K562 (cell line): ENCODE measurements around the gene NCAM2. TPM values are rescaled to one million over a fixed set of nuclear protein-coding genes. Genes with fewer than 3 reads are reported as not detected.

ENCODE experiments used
- ATAC-seq: fragments of 200-7000 bp; cut with Tn5 transposase; 3 replicates; pipeline ENCODE4 v1.9.1; 2020; ENCODE audit warnings: moderate library complexity
- BruUV-seq: library from RNA; stranded (reverse); fragments of 400-500 nt; replicated peaks from 2 replicates; lab custom pipeline; 2021; lab: Mats Ljungman, UMichigan
- CTCF ChIA-PET: fragments of 300-600 bp; formaldehyde crosslinking; extraction: SDS; loops from one replicate; lab custom pipeline; 2021; ENCODE audit warnings: low intra/inter-chr PET ratio; lab: Yijun Ruan, JAX
- POLR2A ChIA-PET: fragments of 300-600, 350-650 bp; sonication (Branson Sonifier 250); formaldehyde crosslinking; extraction: SDS; loops from one replicate; lab custom pipeline; 2021; ENCODE audit warnings: antibody characterized with exemption, inconsistent platforms; lab: Yijun Ruan, JAX
- DNase-seq, 4 experiments: peaks; one replicate each; pipeline versions ENCODE4 v3.0.0 to v3.0.0-alpha.2; 2011 to 2018; ENCODE audit warnings: low spot score in 3 of 4, mixed read lengths in 3 of 4; ENCODE audit errors: extremely low read depth in 1 of 4
- FAIRE-seq: peaks from 2 replicates; lab custom pipeline; 2011; peaks lifted over from hg19 to GRCh38; lab: Jason Lieb, UNC
- H2AFZ ChIP-seq: 2 replicates; pipeline ENCODE4 v1.6.0; 2011; ENCODE audit warnings: low read depth, low read length, control low read depth, inconsistent platforms
- H3K27ac ChIP-seq: fragments of 200-600 bp; 3 replicates; pipeline ENCODE4 v1.8.0; 2011; ENCODE audit warnings: low read depth, mild to moderate bottlenecking, control low read depth, inconsistent platforms, low read length, moderate library complexity, mixed read lengths; ENCODE audit errors: extremely low read depth
- H3K27me3 ChIP-seq, 2 experiments: fragments of 300-600 bp in 1 of 2; 2 replicates in 1 of 2; 3 replicates in 1 of 2; pipeline versions ENCODE4 v1.6.0 to v1.8.0; 2011; ENCODE audit warnings: inconsistent platforms in 2 of 2, low read length in 2 of 2, mild to moderate bottlenecking in 1 of 2, mixed read lengths in 1 of 2, moderate library complexity in 1 of 2; ENCODE audit not compliant: control insufficient read depth in 2 of 2, insufficient read depth in 2 of 2
- H3K36me3 ChIP-seq: fragments of 300-600 bp; 3 replicates; pipeline ENCODE4 v1.8.0; 2011; ENCODE audit warnings: mild to moderate bottlenecking, low read length, inconsistent platforms; ENCODE audit not compliant: control insufficient read depth, insufficient read depth
- H3K4me1 ChIP-seq, 2 experiments: fragments of 200-600 bp in 1 of 2; replicated peaks in 1 of 2; 2 replicates in 1 of 2; 3 replicates in 1 of 2; pipeline versions ENCODE4 v1.5.1 to v1.8.0; 2011; ENCODE audit warnings: inconsistent platforms in 2 of 2, low read length in 2 of 2, mild to moderate bottlenecking in 1 of 2, mixed read lengths in 1 of 2, moderate library complexity in 1 of 2; ENCODE audit not compliant: control insufficient read depth in 2 of 2, insufficient read depth in 2 of 2
- H3K4me2 ChIP-seq: 2 replicates; pipeline ENCODE4 v1.6.1; 2011; ENCODE audit warnings: low read length, control low read depth, inconsistent platforms, mixed read lengths; ENCODE audit not compliant: insufficient read depth
- H3K4me3 ChIP-seq: fragments of 200-600 bp; sonication (generic), shearing (Covaris generic); 2 replicates; pipeline ENCODE4 v1.5.1; 2016; ENCODE audit warnings: control low read depth, inconsistent platforms
- H3K79me2 ChIP-seq: fragments of 200-600 bp; 3 replicates; pipeline ENCODE4 v1.8.0; 2011; ENCODE audit warnings: low read length, inconsistent platforms; ENCODE audit not compliant: control insufficient read depth, insufficient read depth
- H3K9ac ChIP-seq, 2 experiments: 2 replicates each; pipeline versions ENCODE4 v1.6.0 to v1.6.1; 2011; ENCODE audit warnings: low read depth in 2 of 2, low read length in 2 of 2, control low read depth in 1 of 2, inconsistent platforms in 1 of 2, mild to moderate bottlenecking in 1 of 2, mixed read lengths in 1 of 2; ENCODE audit not compliant: insufficient read depth in 1 of 2
- H3K9me1 ChIP-seq: one replicate; pipeline ENCODE4 v1.6.0; 2011; ENCODE audit warnings: inconsistent platforms, mild to moderate bottlenecking, low read length, moderate library complexity; ENCODE audit not compliant: control insufficient read depth, insufficient read depth
- H3K9me3 ChIP-seq: replicated peaks from 2 replicates; pipeline ENCODE4 v1.5.1; 2011; ENCODE audit warnings: low read depth, low read length, inconsistent platforms; ENCODE audit not compliant: control insufficient read depth, insufficient read depth
- H4K20me1 ChIP-seq: replicated peaks from 2 replicates; pipeline ENCODE4 v1.6.1; 2011; ENCODE audit warnings: low read length, inconsistent platforms, mixed read lengths; ENCODE audit not compliant: control insufficient read depth, insufficient read depth
- KAT7 ChIP-seq: sonication (generic); formaldehyde crosslinking; IDR thresholded peaks from 2 replicates; pipeline ENCODE4 v1.8.0; 2022; ENCODE audit warnings: missing genetic modification reagents, mild to moderate bottlenecking, borderline replicate concordance
- PCBP2 ChIP-seq: fragments of 200-400 bp; formaldehyde crosslinking; IDR thresholded peaks from 2 replicates; pipeline ENCODE4 v1.6.1; 2018; ENCODE audit warnings: low read length, low read depth, mild to moderate bottlenecking, moderate library complexity; ENCODE audit not compliant: poor library complexity, severe bottlenecking
- ZNF174 ChIP-seq: fragments of 250-450 bp; sonication (Bioruptor Pico); IDR thresholded peaks from 2 replicates; pipeline ENCODE4 v1.4.0; 2020; ENCODE audit warnings: mild to moderate bottlenecking
- WGBS: fragments of 100-300 bp; shearing (Covaris generic); methylation state at CpG from one replicate; pipeline ENCODE4 v1.1.6; 2016; ENCODE audit warnings: low coverage, mixed read lengths; ENCODE audit not compliant: insufficient coverage; ENCODE audit errors: missing lambda C conversion rate; 5-methylcytosine and 5-hydroxymethylcytosine counted together
- in situ Hi-C: fragments of 300-500 bp; cut with MboI; formaldehyde crosslinking; loops from 4 replicates; pipeline ENCODE4 v1.15.0; 2018; ENCODE audit warnings: inconsistent platforms, mixed read lengths
- intact Hi-C: fragments of 100-400 bp; cut with micrococcal nuclease; formaldehyde crosslinking; loops from 2 replicates; pipeline ENCODE4 v1.14.2; 2022
- polyA plus RNA-seq, 8 experiments: library from polyadenylated mRNA; depleted of rRNA in 4 of 8; stranded (reverse) in 5 of 8; unstranded in 3 of 8; fragments of >200 nt; fragmentation: Nextera tagmentation in 2 of 8; fragmentation: Illumina TruSeq in 1 of 8; extraction: Ambion mirVana in 2 of 8; extraction: Trizol in 1 of 8; gene quantifications; 2 replicates each; pipeline versions ENCODE4 v1.2.1 to v1.2.3, GENCODE V29; 2011 to 2014; ENCODE audit warnings: inconsistent platforms in 1 of 8, missing spikeins in 1 of 8
- total RNA-seq, 7 experiments: library from RNA; depleted of rRNA in 6 of 7; stranded (reverse); fragments of >200 nt in 6 of 7; fragmentation: Illumina TruSeq in 2 of 7; extraction: Trizol in 2 of 7; gene quantifications; 2 replicates each; pipeline versions ENCODE4 v1.2.1 to v1.2.3, GENCODE V29; 2011 to 2021; ENCODE audit warnings: low replicate concordance in 1 of 7
- TF ChIP-seq, protein P1 (sequence below): IDR thresholded peaks from 2 replicates; pipeline ENCODE4 v1.6.1; 2012; ENCODE audit warnings: low read depth, low read length, improper control_type of control experiment, borderline replicate concordance
- TF ChIP-seq, protein P2 (sequence below): fragments of 450-650 bp; conservative IDR thresholded peaks from 2 replicates; pipeline ENCODE4 v1.6.1; 2016; ENCODE audit warnings: missing genetic modification characterization, low read depth, mild to moderate bottlenecking, control low read depth, missing compliant biosample characterization

The NCAM2 gene
- total and polyA plus RNA-seq, 9 of the 15 experiments (the other 6 are each of a cell fraction or from before 2014, with no cell fraction given): 14.0 to 58.2 (median 27.8) TPM

DNA sequence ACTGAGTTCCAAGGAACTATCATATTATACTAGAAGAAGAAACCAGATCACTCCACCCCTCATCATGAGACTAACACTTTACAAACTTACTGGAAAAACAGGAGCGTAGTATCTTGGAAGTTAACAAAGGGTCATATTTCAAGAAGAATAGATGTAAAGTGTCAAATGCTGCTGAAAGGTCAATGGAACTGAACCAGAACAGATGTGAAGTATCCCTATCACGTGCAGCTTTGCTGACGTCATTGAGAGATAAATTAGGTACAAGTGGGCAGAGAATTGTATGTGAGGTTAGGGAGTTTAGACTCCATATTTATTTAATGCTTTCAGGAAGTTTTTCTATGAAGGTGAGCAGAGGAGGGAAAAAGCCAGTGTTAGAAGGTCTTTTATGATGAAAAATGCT lies 483.0 kb downstream of the NCAM2 start:
- FAIRE-seq: no peak
- WGBS: 46% methylated on average over 3 of the region's 3 CpGs
- ATAC-seq: no peak

More for the DNA sequence above, 483.0 kb downstream of the NCAM2 start:
- Histone ChIP-seq H3K9me1 (no peaks in the 10 kb centered on the region), H3K4me2 (no peak overlapping the region), H3K9me3 (no peaks in the 10 kb centered on the region), H3K36me3 (peaks cover 18% of the 10 kb centered on the region; the same call in 2 of the 3 replicates), H4K20me1 (no peaks in the 10 kb centered on the region), H3K9ac (no peak overlapping the region), H2AFZ (no peak overlapping the region), H3K27ac (no peak overlapping the region), H3K27me3 (no peaks in the 10 kb centered on the region), H3K4me3 (no peak overlapping the region), H3K79me2 (no peaks in the 10 kb centered on the region), H3K4me1 (no peaks in the 10 kb centered on the region)
- no peak for DNase-seq
- in situ Hi-C loops: no loop called here
- BruUV-seq: no TSS peak
- CTCF ChIA-PET: no interaction called here
- POLR2A ChIA-PET: no interaction called here
- TF ChIP-seq ZNF174 (CRISPR knock-in tag): no peak
- TF ChIP-seq, protein P1, sequence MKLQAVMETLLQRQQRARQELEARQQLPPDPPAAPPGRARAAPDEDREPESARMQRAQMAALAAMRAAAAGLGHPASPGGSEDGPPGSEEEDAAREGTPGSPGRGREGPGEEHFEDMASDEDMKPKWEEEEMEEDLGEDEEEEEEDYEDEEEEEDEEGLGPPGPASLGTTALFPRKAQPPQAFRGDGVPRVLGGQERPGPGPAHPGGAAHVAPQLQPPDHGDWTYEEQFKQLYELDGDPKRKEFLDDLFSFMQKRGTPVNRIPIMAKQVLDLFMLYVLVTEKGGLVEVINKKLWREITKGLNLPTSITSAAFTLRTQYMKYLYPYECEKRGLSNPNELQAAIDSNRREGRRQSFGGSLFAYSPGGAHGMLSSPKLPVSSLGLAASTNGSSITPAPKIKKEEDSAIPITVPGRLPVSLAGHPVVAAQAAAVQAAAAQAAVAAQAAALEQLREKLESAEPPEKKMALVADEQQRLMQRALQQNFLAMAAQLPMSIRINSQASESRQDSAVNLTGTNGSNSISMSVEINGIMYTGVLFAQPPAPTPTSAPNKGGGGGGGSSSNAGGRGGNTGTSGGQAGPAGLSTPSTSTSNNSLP: no peak
- TF ChIP-seq PCBP2: no peak
- TF ChIP-seq, protein P2, sequence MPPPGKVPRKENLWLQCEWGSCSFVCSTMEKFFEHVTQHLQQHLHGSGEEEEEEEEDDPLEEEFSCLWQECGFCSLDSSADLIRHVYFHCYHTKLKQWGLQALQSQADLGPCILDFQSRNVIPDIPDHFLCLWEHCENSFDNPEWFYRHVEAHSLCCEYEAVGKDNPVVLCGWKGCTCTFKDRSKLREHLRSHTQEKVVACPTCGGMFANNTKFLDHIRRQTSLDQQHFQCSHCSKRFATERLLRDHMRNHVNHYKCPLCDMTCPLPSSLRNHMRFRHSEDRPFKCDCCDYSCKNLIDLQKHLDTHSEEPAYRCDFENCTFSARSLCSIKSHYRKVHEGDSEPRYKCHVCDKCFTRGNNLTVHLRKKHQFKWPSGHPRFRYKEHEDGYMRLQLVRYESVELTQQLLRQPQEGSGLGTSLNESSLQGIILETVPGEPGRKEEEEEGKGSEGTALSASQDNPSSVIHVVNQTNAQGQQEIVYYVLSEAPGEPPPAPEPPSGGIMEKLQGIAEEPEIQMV (tag): no peak
- TF ChIP-seq KAT7: no peak
- intact Hi-C loops: no loop called here
